SU-DHL-6 (cell line): ENCODE data around the gene TNS3.
"Not testable (repeated sequence)": the region's sequence is repeated elsewhere in the genome, so short reads cannot be mapped to it uniquely, and the experiment has no call there.

Experiments used
- H2AFZ ChIP-seq: fragments of 200-600 bp; sonication (generic); 2 replicates; pipeline ENCODE4 v1.6.1; 2014; ENCODE audit warnings: low read depth, mild to moderate bottlenecking, moderate library complexity, mixed read lengths, antibody characterized with exemption, low read length; ENCODE audit not compliant: severe bottlenecking
- H3F3A ChIP-seq: fragments of 200-600 bp; shearing (Covaris generic); 2 replicates; pipeline ENCODE4 v1.6.0; 2016; ENCODE audit warnings: antibody characterized with exemption, mild to moderate bottlenecking; ENCODE audit not compliant: insufficient read depth
- H3K27ac ChIP-seq: fragments of 200-600 bp; sonication (generic); 2 replicates; pipeline ENCODE4 v1.5.1; 2016; ENCODE audit warnings: low read depth, mild to moderate bottlenecking, low read length, moderate library complexity, mixed read lengths
- H3K27me3 ChIP-seq: fragments of 200-600 bp; sonication (generic), shearing (Covaris generic); 2 replicates; pipeline ENCODE4 v1.6.0; 2014; ENCODE audit warnings: mild to moderate bottlenecking, low read length
- H3K36me3 ChIP-seq: fragments of 200-600 bp; sonication (generic); 2 replicates; pipeline ENCODE4 v1.6.1; 2014; ENCODE audit warnings: mild to moderate bottlenecking, low read length, mixed read lengths
- H3K4me2 ChIP-seq: fragments of 300-600, 200-600 bp; shearing (Covaris generic), sonication (generic); 2 replicates; pipeline ENCODE4 v1.6.0; 2014; ENCODE audit warnings: low read length, low read depth, mild to moderate bottlenecking; ENCODE audit not compliant: poor library complexity, severe bottlenecking
- H3K4me3 ChIP-seq: fragments of 200-600 bp; sonication (generic); 2 replicates; pipeline ENCODE4 v1.5.1; 2014; ENCODE audit warnings: antibody characterized with exemption, low read length, mild to moderate bottlenecking, mixed read lengths; ENCODE audit not compliant: insufficient read depth, poor library complexity, severe bottlenecking
- H3K79me2 ChIP-seq: fragments of 200-600 bp; sonication (generic); 2 replicates; pipeline ENCODE4 v1.6.1; 2014; ENCODE audit warnings: mild to moderate bottlenecking, low read length, moderate library complexity; ENCODE audit not compliant: insufficient read depth
- H3K9ac ChIP-seq: fragments of 200-600 bp; sonication (generic); 2 replicates; pipeline ENCODE4 v1.7.0; 2014; ENCODE audit warnings: mild to moderate bottlenecking, low read length
- H3K9me2 ChIP-seq: fragments of 200-600 bp; sonication (generic); replicated peaks from 2 replicates; pipeline ENCODE4 v1.6.1; 2014; ENCODE audit warnings: low read length; ENCODE audit not compliant: insufficient read depth
- H3K9me3 ChIP-seq: fragments of 200-600 bp; sonication (generic); 2 replicates; pipeline ENCODE4 v1.6.1; 2014; ENCODE audit warnings: low read length, mixed read lengths; ENCODE audit not compliant: insufficient read depth
- H4K20me1 ChIP-seq: fragments of 200-600 bp; sonication (generic); 2 replicates; pipeline ENCODE4 v1.6.1; 2014; ENCODE audit warnings: low read depth, mild to moderate bottlenecking, antibody characterized with exemption, low read length, moderate library complexity, mixed read lengths
- CTCF ChIP-seq: fragments of 200-600 bp; sonication (generic); IDR thresholded peaks from one replicate; pipeline ENCODE4 v1.5.1; 2017; ENCODE audit warnings: antibody characterized with exemption, mild to moderate bottlenecking, low read length, moderate library complexity; ENCODE audit not compliant: insufficient read depth, poor library complexity, severe bottlenecking
- EZH2phosphoT487 ChIP-seq: fragments of 200-600 bp; sonication (generic), shearing (Covaris generic); conservative IDR thresholded peaks from 2 replicates; pipeline ENCODE4 v1.6.1; 2018; ENCODE audit warnings: mild to moderate bottlenecking, antibody characterized with exemption, low read length, moderate library complexity, mixed read lengths

The TNS3 gene

GRCh38 chr7:47610506-47611044, 28.7 kb upstream of the TNS3 start:
- no peak overlapping the region for H3K4me2 ChIP-seq
- H4K20me1 ChIP-seq, result no peaks in the 10 kb centered on the region
- no peaks in the 10 kb centered on the region for H3K9me2 ChIP-seq
- H3K9ac ChIP-seq, result no peak overlapping the region
- no peak overlapping the region for H3K4me3 ChIP-seq
- no peak overlapping the region for H2AFZ ChIP-seq
- H3K27me3 ChIP-seq, result no peaks in the 10 kb centered on the region
- no peaks in the 10 kb centered on the region for H3K9me3 ChIP-seq
- H3K27ac ChIP-seq, result no peak overlapping the region
- H3K79me2 ChIP-seq, result no peaks in the 10 kb centered on the region
- H3F3A ChIP-seq, result no peaks in the 10 kb centered on the region
- TF ChIP-seq CTCF, result no peak
- no peak for TF ChIP-seq EZH2phosphoT487
- H3K36me3 ChIP-seq, result no peaks in the 10 kb centered on the region

- H3K79me2 ChIP-seq, result no peaks in the 10 kb centered on the region
- no peak overlapping the region for H3K4me3 ChIP-seq
- H3K9me3 ChIP-seq, result no peaks in the 10 kb centered on the region
- H3F3A ChIP-seq, result no peaks in the 10 kb centered on the region
- no peaks in the 10 kb centered on the region for H4K20me1 ChIP-seq
- no peak overlapping the region for H3K27ac ChIP-seq
- H3K9ac ChIP-seq, result no peak overlapping the region
- H3K27me3 ChIP-seq, result no peaks in the 10 kb centered on the region
- no peaks in the 10 kb centered on the region for H3K36me3 ChIP-seq
- H3K4me2 ChIP-seq, result no peak overlapping the region
- no peaks in the 10 kb centered on the region for H3K9me2 ChIP-seq
- no peak overlapping the region for H2AFZ ChIP-seq
- no peak for TF ChIP-seq EZH2phosphoT487
- TF ChIP-seq CTCF, result no peak
Observed at GRCh38 chr7:47609803-47610452, 28.0 kb upstream of the TNS3 start.

GRCh38 chr7:47606593-47607046, 24.7 kb upstream of the TNS3 start:
- not testable (repeated sequence) for H3K4me2 ChIP-seq, H3K9ac ChIP-seq, H3K79me2 ChIP-seq, H4K20me1 ChIP-seq, H2AFZ ChIP-seq, H3K9me3 ChIP-seq, H3K27ac ChIP-seq, H3K27me3 ChIP-seq, H3K36me3 ChIP-seq, H3K4me3 ChIP-seq, H3K9me2 ChIP-seq, H3F3A ChIP-seq

GRCh38 chr7:47605816-47606575, 24.1 kb upstream of the TNS3 start:
- H3K9ac ChIP-seq, result no peak overlapping the region
- H3K27ac ChIP-seq, result no peak overlapping the region
- no peak overlapping the region for H3K4me2 ChIP-seq

More at GRCh38 chr7:47605816-47606575, 24.1 kb upstream of the TNS3 start:
- no peaks in the 10 kb centered on the region for H3K9me2 ChIP-seq
- H3K27me3 ChIP-seq, result no peaks in the 10 kb centered on the region
- TF ChIP-seq CTCF (no peak), EZH2phosphoT487 (no peak)
- H3K36me3 ChIP-seq, result no peaks in the 10 kb centered on the region
- H4K20me1 ChIP-seq, result no peaks in the 10 kb centered on the region
- peaks cover 16% of the 10 kb centered on the region for H3F3A ChIP-seq
- H3K79me2 ChIP-seq, result no peaks in the 10 kb centered on the region
- no peak overlapping the region for H2AFZ ChIP-seq
- H3K4me3 ChIP-seq, result no peak overlapping the region
- H3K9me3 ChIP-seq, result no peaks in the 10 kb centered on the region
